SK-N-SH (cell line): ENCODE data around the gene SLBP. TPM values are rescaled to one million over a fixed set of nuclear protein-coding genes. Genes with fewer than 3 reads are reported as not detected.
A peak's percentile ranks its signal among the peaks of the same experiment; 100 is the strongest.

Experiments
- CTCF ChIA-PET: fragments of 300-600, 350-600 bp; formaldehyde crosslinking; extraction: SDS; loops from one replicate; lab custom pipeline; 2021; lab: Yijun Ruan, JAX
- POLR2A ChIA-PET: fragments of 350-600 bp; sonication (Branson Sonifier 250); formaldehyde crosslinking; extraction: SDS; loops from one replicate; lab custom pipeline; 2020; ENCODE audit warnings: antibody characterized with exemption, inconsistent platforms; lab: Yijun Ruan, JAX
- DNase-seq: peaks from one replicate; pipeline ENCODE4 v3.0.0; 2012
- H2AFZ ChIP-seq: fragments of 200-600 bp; sonication (generic); 2 replicates; pipeline ENCODE4 v1.8.1; 2016; ENCODE audit warnings: antibody characterized with exemption, mild to moderate bottlenecking, low read depth
- H3F3A ChIP-seq: fragments of 200-600 bp; sonication (generic); replicated peaks from 2 replicates; pipeline ENCODE3; 2016; ENCODE audit warnings: antibody characterized with exemption, mild to moderate bottlenecking; ENCODE audit not compliant: insufficient read depth
- H3K27ac ChIP-seq, 2 experiments: fragments of 200-500 bp in 1 of 2; fragments of 200-600 bp in 1 of 2; sonication (Bioruptor generic) in 1 of 2; sonication (generic), shearing (Covaris generic) in 1 of 2; 2 replicates each; pipeline versions ENCODE4 v1.5.1 to v1.6.1; 2014 to 2016; ENCODE audit warnings: low read depth in 2 of 2, inconsistent platforms in 1 of 2, low read length in 1 of 2, mild to moderate bottlenecking in 1 of 2, mixed read lengths in 1 of 2
- H3K27me3 ChIP-seq: fragments of 200-600 bp; sonication (generic), shearing (Covaris generic); 2 replicates; pipeline ENCODE4 v1.6.1; 2016; ENCODE audit warnings: mixed run types; ENCODE audit not compliant: insufficient read depth
- H3K36me3 ChIP-seq, 2 experiments: fragments of 200-500 bp in 1 of 2; fragments of 200-600 bp in 1 of 2; sonication (Bioruptor generic) in 1 of 2; sonication (generic) in 1 of 2; replicated peaks in 1 of 2; 2 replicates each; pipeline versions ENCODE3 to v1.5.1; 2014 to 2016; ENCODE audit warnings: low read length in 1 of 2, mild to moderate bottlenecking in 1 of 2; ENCODE audit not compliant: insufficient read depth in 2 of 2, control insufficient read depth in 1 of 2
- H3K4me1 ChIP-seq, 2 experiments: fragments of 200-500 bp in 1 of 2; fragments of 200-600 bp in 1 of 2; sonication (Bioruptor generic) in 1 of 2; sonication (generic), shearing (Covaris generic) in 1 of 2; 2 replicates each; pipeline versions ENCODE4 v1.5.1 to v1.6.1; 2014 to 2016; ENCODE audit warnings: low read depth in 1 of 2, low read length in 1 of 2, mixed run types in 1 of 2; ENCODE audit not compliant: insufficient read depth in 2 of 2, control insufficient read depth in 1 of 2
- H3K4me2 ChIP-seq: fragments of 200-600 bp; sonication (generic), shearing (Covaris generic); 2 replicates; pipeline ENCODE4 v1.6.1; 2017; ENCODE audit warnings: mixed run types
- H3K4me3 ChIP-seq, 2 experiments: fragments of 200-500 bp in 1 of 2; fragments of 200-600 bp in 1 of 2; sonication (Bioruptor generic) in 1 of 2; sonication (generic), shearing (Covaris generic) in 1 of 2; 2 replicates each; pipeline versions ENCODE4 v1.5.1 to v1.8.1; 2014 to 2016; ENCODE audit warnings: low read depth in 2 of 2, inconsistent platforms in 1 of 2, low read length in 1 of 2, mild to moderate bottlenecking in 1 of 2, mixed read lengths in 1 of 2, moderate library complexity in 1 of 2
- H3K79me2 ChIP-seq: fragments of 200-600 bp; sonication (generic); 2 replicates; pipeline ENCODE4 v1.8.1; 2017; ENCODE audit warnings: mild to moderate bottlenecking; ENCODE audit not compliant: insufficient read depth
- H3K9ac ChIP-seq: fragments of 200-600 bp; sonication (generic); 2 replicates; pipeline ENCODE4 v1.6.1; 2017; ENCODE audit warnings: mixed run types
- H3K9me2 ChIP-seq: fragments of 200-600 bp; sonication (generic); 2 replicates; pipeline ENCODE4 v1.6.1; 2017; ENCODE audit warnings: mixed run types
- H3K9me3 ChIP-seq: fragments of 200-600 bp; sonication (generic); 2 replicates; pipeline ENCODE4 v1.6.1; 2017; ENCODE audit warnings: mixed run types, mild to moderate bottlenecking, moderate library complexity
- H4K20me1 ChIP-seq: fragments of 200-600 bp; sonication (generic); 2 replicates; pipeline ENCODE4 v1.6.1; 2017; ENCODE audit warnings: mild to moderate bottlenecking, mixed run types; ENCODE audit not compliant: insufficient read depth
- CHD2 ChIP-seq: fragments of 150-350 bp; IDR thresholded peaks from 2 replicates; pipeline ENCODE4 v1.6.1; 2018; ENCODE audit warnings: low read length; ENCODE audit not compliant: partially characterized antibody
- CTCF ChIP-seq: fragments of 200-600 bp; sonication (generic); IDR thresholded peaks from 2 replicates; pipeline ENCODE4 v1.6.1; 2017; ENCODE audit warnings: antibody characterized with exemption, mild to moderate bottlenecking, moderate library complexity
- ELF1 ChIP-seq: IDR thresholded peaks from 2 replicates; pipeline ENCODE4 v1.4.0; 2012
- FOSL2 ChIP-seq: IDR thresholded peaks from 2 replicates; pipeline ENCODE4 v1.4.0; 2012; ENCODE audit warnings: low read depth, mild to moderate bottlenecking, moderate library complexity, borderline replicate concordance
- FOXJ3 ChIP-seq: sonication (generic); formaldehyde crosslinking; IDR thresholded peaks from 2 replicates; pipeline ENCODE4 v1.5.1; 2020; ENCODE audit warnings: mild to moderate bottlenecking, missing genetic modification reagents
- JUND ChIP-seq: IDR thresholded peaks from 2 replicates; pipeline ENCODE4 v1.4.0; 2012
- RAD21 ChIP-seq: IDR thresholded peaks from 2 replicates; pipeline ENCODE4 v1.6.1; 2012; ENCODE audit warnings: mild to moderate bottlenecking, low read length
- RFX5 ChIP-seq: IDR thresholded peaks from 2 replicates; pipeline ENCODE4 v1.6.1; 2012; ENCODE audit warnings: mild to moderate bottlenecking, improper control_type of control experiment, low read length
- SIN3A ChIP-seq: IDR thresholded peaks from 2 replicates; pipeline ENCODE4 v1.6.1; 2012; ENCODE audit warnings: low read depth, mild to moderate bottlenecking, low read length, moderate library complexity, borderline replicate concordance
- TAF1 ChIP-seq: IDR thresholded peaks from 2 replicates; pipeline ENCODE4 v1.6.1; 2012; ENCODE audit warnings: low read depth, mild to moderate bottlenecking, low read length, moderate library complexity, borderline replicate concordance
- USF2 ChIP-seq: fragments of 150-350 bp; IDR thresholded peaks from 2 replicates; pipeline ENCODE4 v1.6.1; 2017; ENCODE audit warnings: antibody characterized with exemption, low read length, low read depth, borderline replicate concordance
- YY1 ChIP-seq: IDR thresholded peaks from 2 replicates; pipeline ENCODE4 v1.4.0; 2012; ENCODE audit warnings: low read depth, mild to moderate bottlenecking
- ZBTB33 ChIP-seq: IDR thresholded peaks from 2 replicates; pipeline ENCODE4 v1.4.0; 2012; ENCODE audit warnings: low read depth, borderline replicate concordance
- WGBS: methylation state at CpG from one replicate; pipeline ENCODE4 v1.1.6; 2017; ENCODE audit warnings: low lambda C conversion rate; 5-methylcytosine and 5-hydroxymethylcytosine counted together
- polyA plus RNA-seq, 3 experiments: library from polyadenylated mRNA; depleted of rRNA; stranded (reverse); fragments of >200 nt; gene quantifications; 2 replicates each; pipeline ENCODE4 v1.2.3, GENCODE V29; 2012

SLBP gene
- polyA plus RNA-seq, 1 of the 3 experiments (the other 2 are of a cell fraction) = 51.5 TPM

GRCh38 chr4:1753294-1753696 is 41.2 kb upstream of the SLBP start:
- Histone ChIP-seq H3K9me2 (no peaks in the 10 kb centered on the region), H3K9ac (no peak overlapping the region), H3K27ac (peak overlapping the region in 1 of 2 experiments; percentile 14; a peak in 1 of 4 replicates), H3K4me1 (peaks cover 0 to 33% of the 10 kb centered on the region in 2 experiments; a peak in 1 of 4 replicates), H3K27me3 (no peaks in the 10 kb centered on the region), H2AFZ (no peak overlapping the region), H3K4me2 (no peak overlapping the region), H4K20me1 (no peaks in the 10 kb centered on the region), H3K36me3 (no peaks in the 10 kb centered on the region), H3K9me3 (no peaks in the 10 kb centered on the region), H3K4me3 (no peak overlapping the region), H3K79me2 (no peaks in the 10 kb centered on the region), H3F3A (no peaks in the 10 kb centered on the region)
- CTCF ChIA-PET = interaction anchor here (1.3 to 12.0 kb wide), 5 partner anchors 8 to 157 kb away, joined by 3 to 88 read pairs (median 5); partner anchors contain the start of gene TMEM129
- no peak for TF ChIP-seq YY1
- TF ChIP-seq SIN3A = no peak
- no peak for TF ChIP-seq RFX5
- TF ChIP-seq ZBTB33 = no peak
- TF ChIP-seq ELF1 = no peak
- TF ChIP-seq FOSL2 = no peak
- TF ChIP-seq USF2 = no peak
- WGBS = 60% methylated on average over 2 of the region's 10 CpGs
- no peak for DNase-seq
- POLR2A ChIA-PET = no interaction called here

- H2AFZ ChIP-seq = no peak overlapping the region
- CTCF ChIA-PET = interaction anchor here (0.6 to 12.0 kb wide), 7 partner anchors 30 to 290 kb away, joined by 3 to 88 read pairs (median 4); partner anchors contain the start of gene TMEM129
Observed at GRCh38 chr4:1752284-1753041, 40.3 kb upstream of the SLBP start.

More at GRCh38 chr4:1752284-1753041, 40.3 kb upstream of the SLBP start:
- Histone ChIP-seq H3K9ac (no peak overlapping the region), H3K27ac (no peak overlapping the region), H3K27me3 (no peaks in the 10 kb centered on the region), H3K79me2 (no peaks in the 10 kb centered on the region), H3K4me1 (peaks cover 0 to 35% of the 10 kb centered on the region in 2 experiments; a peak in 1 of 4 replicates), H3K4me3 (no peak overlapping the region), H3K9me2 (no peaks in the 10 kb centered on the region), H4K20me1 (no peaks in the 10 kb centered on the region), H3K36me3 (no peaks in the 10 kb centered on the region), H3K9me3 (no peaks in the 10 kb centered on the region), H3K4me2 (no peak overlapping the region), H3F3A (no peaks in the 10 kb centered on the region)
- WGBS = 79% methylated on average over 14 of the region's 35 CpGs
- POLR2A ChIA-PET = no interaction called here
- TF ChIP-seq YY1 (no peak), FOXJ3 (CRISPR knock-in tag) (no peak), JUND (no peak), RAD21 (no peak), TAF1 (no peak), CTCF (no peak), CHD2 (no peak)
- DNase-seq = no peak
